ENCODE measurements around the gene COX20. TPM values are rescaled to one million over a fixed set of nuclear protein-coding genes. Genes with fewer than 3 reads are reported as not detected.

The COX20 gene
- total and polyA plus RNA-seq, 10 of the 15 experiments (the other 5 are each of a cell fraction or from before 2014, with no cell fraction given) = 22.8 to 112 (median 52.7) TPM

GRCh38 chr1:244863491-244864252 is 28.2 kb downstream of the COX20 start (continued):
- TF ChIP-seq FOXK2 (IDR thresholded peaks at IDR 0.05) = no peak
- no peak for TF ChIP-seq SIX5 (IDR thresholded peaks at IDR 0.05; ENCODE audit: low read depth, low read length, severe bottlenecking)
- no peak for TF ChIP-seq CREM (IDR thresholded peaks at IDR 0.05; ENCODE audit: low read depth)
- no peak for TF ChIP-seq ZBTB4 (CRISPR knock-in tag; IDR thresholded peaks at IDR 0.05)
- 0 out of 2 replicates have a peak, but pooled peaks have one; percentile 8 for TF ChIP-seq RB1 (IDR thresholded peaks at IDR 0.05; ENCODE audit: borderline replicate concordance)
- no peak for TF ChIP-seq NFYA (IDR thresholded peaks at IDR 0.05; ENCODE audit: borderline replicate concordance, low read depth, low read length)
- TF ChIP-seq HSF1 (IDR thresholded peaks at IDR 0.05; ENCODE audit: low read depth, low read length) = no peak
- TF ChIP-seq POU2F2 (IDR thresholded peaks at IDR 0.05; ENCODE audit: borderline replicate concordance, low read depth, low read length) = no peak
- no peak for TF ChIP-seq MXI1 (IDR thresholded peaks at IDR 0.05; ENCODE audit: low read depth, low read length)
- TF ChIP-seq SREBF1 (IDR thresholded peaks at IDR 0.05; ENCODE audit: low read length) = no peak
- TF ChIP-seq TAF1 (IDR thresholded peaks at IDR 0.05; ENCODE audit: borderline replicate concordance, low read depth, low read length) = no peak
- TF ChIP-seq EP300 (IDR thresholded peaks at IDR 0.05; ENCODE audit: borderline replicate concordance in 1 of 2, control insufficient read depth in 1 of 2, low read depth in 2 of 2, low read length in 2 of 2) = no peak
- 0 out of 2 replicates have a peak, but pooled peaks have one; percentile 46 for TF ChIP-seq POLR2AphosphoS2 (IDR thresholded peaks at IDR 0.05; ENCODE audit: low read depth, low read length)
- TF ChIP-seq ZZZ3 (IDR thresholded peaks at IDR 0.05; ENCODE audit: control insufficient read depth, insufficient read length, low read depth) = no peak
- TF ChIP-seq NKRF (conservative IDR thresholded peaks at IDR 0.05) = 0 out of 2 replicates have a peak, but pooled peaks have one; percentile 21
- TF ChIP-seq ZNF622 (IDR thresholded peaks at IDR 0.05) = no peak
- TF ChIP-seq CBFB (IDR thresholded peaks at IDR 0.05; ENCODE audit: low read depth) = no peak
- TF ChIP-seq, protein P1, sequence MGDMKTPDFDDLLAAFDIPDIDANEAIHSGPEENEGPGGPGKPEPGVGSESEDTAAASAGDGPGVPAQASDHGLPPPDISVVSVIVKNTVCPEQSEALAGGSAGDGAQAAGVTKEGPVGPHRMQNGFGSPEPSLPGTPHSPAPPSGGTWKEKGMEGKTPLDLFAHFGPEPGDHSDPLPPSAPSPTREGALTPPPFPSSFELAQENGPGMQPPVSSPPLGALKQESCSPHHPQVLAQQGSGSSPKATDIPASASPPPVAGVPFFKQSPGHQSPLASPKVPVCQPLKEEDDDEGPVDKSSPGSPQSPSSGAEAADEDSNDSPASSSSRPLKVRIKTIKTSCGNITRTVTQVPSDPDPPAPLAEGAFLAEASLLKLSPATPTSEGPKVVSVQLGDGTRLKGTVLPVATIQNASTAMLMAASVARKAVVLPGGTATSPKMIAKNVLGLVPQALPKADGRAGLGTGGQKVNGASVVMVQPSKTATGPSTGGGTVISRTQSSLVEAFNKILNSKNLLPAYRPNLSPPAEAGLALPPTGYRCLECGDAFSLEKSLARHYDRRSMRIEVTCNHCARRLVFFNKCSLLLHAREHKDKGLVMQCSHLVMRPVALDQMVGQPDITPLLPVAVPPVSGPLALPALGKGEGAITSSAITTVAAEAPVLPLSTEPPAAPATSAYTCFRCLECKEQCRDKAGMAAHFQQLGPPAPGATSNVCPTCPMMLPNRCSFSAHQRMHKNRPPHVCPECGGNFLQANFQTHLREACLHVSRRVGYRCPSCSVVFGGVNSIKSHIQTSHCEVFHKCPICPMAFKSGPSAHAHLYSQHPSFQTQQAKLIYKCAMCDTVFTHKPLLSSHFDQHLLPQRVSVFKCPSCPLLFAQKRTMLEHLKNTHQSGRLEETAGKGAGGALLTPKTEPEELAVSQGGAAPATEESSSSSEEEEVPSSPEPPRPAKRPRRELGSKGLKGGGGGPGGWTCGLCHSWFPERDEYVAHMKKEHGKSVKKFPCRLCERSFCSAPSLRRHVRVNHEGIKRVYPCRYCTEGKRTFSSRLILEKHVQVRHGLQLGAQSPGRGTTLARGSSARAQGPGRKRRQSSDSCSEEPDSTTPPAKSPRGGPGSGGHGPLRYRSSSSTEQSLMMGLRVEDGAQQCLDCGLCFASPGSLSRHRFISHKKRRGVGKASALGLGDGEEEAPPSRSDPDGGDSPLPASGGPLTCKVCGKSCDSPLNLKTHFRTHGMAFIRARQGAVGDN (IDR thresholded peaks at IDR 0.05) = no peak
- TF ChIP-seq PML (IDR thresholded peaks at IDR 0.05; ENCODE audit: low read length) = no peak
